ENCODE data around the gene TOR2A.

Gene TOR2A

DNA sequence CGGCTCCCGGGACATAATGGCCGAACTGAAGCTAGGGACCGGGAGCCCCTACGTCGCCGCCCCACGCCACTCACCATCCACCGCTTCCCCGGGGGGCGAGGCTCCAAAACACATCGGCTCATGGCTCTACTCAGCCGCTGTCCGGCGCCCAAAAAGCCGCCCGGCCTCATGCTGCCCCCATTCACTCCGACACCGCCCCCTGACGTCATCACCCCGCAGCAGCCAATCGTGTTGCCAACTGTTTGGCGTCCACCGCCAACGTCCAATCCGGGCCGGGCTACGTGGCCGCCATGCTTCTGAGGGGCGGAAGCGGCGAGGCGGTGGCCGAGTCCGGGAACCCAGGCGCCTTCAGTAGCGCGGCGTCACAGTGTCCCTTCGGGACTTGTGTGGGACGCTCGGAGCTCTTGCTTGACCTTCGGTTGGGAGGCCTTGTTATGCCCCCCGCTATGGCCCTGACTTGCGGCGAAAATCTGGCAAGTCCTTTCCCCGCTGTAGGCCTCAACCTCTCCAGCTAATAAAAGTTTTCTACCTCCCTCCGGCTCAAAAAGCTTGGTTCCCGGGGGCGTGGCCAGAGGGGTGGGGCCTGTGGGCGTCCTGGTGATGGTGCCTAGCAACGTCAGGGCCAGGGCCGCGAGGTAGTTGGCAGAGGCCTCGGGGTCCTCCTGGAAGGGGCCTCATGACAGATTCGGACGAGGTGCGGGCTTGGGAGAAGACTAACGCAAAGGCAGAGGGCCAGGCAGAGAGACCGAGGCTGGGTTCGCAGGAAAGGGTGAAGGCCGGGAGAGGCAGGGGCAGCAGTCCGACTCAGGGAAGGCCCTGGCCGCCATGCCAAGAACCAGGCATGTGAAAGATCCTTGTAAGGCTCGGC is 19.4 kb downstream of the TOR2A start, which contains the start of the genes PTRH1 and TTC16:
Gene PTRH1, minus strand, starts transcription at position 194 of the 868 bp plus-strand sequence. Its CDS starts 24 bp downstream, at position 170.
Gene TTC16, plus strand, starts transcription at position 610 of the 868 bp plus-strand sequence. Its CDS starts 67 bp downstream, at position 677.
- DNase-seq = peak; percentile 97

DNA sequence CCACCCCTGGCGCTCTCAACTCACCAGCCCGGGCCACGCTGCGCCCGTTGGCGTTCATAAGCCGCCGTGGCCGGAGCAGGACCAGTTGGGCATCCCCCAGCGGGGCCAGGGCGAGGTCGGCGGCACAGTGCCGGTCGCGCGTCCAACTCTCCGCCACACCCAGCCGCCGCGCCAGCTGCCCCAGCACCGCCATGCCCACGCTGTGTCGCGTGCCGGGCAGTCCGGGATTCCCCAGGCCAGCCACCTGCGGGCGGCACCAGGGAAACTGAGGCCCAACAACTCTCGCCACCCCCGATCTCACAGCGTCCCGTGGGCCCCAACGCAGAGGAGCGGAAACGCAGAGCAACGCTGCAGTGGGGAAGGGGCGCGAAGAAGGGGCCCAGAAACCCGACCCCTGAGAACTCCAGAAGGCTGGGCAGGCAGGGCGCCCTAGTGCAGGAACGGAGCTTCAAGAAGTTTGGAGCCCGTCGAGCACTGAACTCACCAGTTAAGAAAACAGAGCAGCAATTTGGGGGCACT is 20.1 kb downstream of the TOR2A start:
- no peak for DNase-seq

DNA sequence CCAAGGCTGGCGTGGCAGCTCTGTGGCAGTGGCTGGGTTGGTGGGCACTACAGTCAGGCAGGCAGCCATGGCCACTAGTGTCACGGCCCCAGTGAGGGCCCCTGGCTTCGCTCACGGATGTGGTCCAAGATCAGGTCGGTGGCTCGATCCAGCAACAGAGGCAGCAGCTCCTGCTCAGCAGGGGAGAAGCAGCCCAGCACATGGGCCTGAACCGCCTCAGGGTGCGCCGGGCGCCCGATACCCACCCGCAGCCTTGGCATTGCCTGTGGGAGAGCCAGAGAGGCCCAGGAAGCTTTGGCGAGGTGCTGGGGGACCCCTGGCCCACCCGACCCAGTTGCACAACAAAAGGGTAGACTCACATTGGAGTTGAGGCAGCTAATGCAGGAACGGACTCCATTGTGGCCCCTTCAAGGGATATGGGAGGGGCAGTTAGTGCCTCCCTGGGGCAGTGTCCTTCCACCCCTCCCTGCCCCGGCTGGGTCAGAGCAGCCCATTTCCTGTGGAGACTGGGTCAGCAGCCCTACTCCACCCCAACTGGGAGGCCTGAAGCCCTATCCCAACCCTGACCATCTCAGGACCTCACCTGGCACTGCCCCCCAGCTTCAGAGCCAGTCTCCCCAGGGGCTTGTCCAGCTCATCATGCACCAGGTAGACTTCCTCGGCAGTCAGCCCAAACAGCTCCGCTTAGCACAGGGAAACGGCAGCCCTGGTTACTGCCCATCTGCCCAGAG is 20.9 kb downstream of the TOR2A start:
- no peak for DNase-seq

GRCh38 chr9:127712867-127713266 is 22.2 kb downstream of the TOR2A start:
- no peak for DNase-seq

DNA sequence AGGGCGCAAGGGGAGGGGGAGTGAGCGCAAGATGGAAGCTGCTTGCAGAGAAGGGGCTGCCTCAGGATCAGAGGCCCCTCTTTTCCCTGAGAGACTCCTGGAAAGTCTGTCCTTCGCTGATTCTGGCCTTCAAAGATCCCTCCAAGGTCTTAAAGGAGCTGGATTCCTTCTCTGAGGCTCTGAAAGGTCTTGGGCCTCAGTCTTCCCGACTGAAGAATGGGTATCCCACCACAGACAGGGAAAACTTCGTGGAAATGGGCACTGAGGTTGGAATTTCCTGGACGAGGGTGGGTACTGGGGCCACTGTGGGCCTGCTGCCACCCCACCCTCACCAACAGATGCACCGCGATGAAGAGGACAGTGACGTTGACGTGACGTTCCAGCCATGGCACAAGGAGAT is 22.7 kb downstream of the TOR2A start:
- DNase-seq = no peak

DNA sequence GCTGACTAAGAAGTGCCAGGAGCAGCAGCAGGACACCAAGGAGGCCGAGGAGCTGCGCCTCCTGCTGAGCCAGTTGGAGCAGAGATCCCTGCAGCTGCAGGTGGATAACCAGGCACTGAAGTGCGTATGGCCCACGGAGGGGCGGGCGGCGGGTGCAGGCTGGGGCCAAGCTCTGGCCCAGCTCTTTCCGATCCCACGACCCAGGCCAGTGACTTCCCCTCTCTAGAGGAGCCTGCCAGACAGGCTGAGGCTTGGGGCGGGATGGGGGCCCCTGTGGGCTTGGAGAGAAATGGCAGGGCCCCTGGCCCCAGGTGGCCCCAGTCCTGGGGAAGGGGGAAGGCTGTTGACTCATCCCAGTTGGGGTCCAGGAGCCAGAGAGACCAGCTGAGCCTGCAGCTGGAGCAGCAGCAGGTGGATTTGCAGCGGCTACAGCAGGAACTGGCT is 23.2 kb downstream of the TOR2A start:
- DNase-seq = no peak

DNA sequence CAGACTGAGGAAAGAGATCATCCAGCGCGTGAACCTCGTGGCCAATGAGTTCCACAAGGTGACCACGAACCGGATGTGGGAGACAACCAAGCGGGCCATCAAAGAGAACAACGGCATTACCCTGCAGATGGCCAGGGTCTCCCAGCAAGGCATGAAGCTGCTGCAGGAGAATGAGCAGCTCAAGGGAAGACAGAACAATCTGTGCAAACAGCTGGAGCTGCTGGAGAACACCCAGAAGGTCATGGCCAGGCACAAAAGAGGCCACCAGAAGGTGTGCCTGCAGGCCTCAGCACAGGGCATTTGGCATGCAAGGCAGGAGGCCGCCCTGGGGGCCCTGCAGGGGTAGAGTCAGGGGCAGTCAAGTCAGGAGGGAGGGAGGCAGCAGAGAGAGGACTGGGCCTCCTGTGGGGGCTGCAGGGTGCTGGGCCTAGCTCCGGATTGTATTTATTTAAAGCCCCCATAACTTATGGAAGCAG is 23.8 kb downstream of the TOR2A start:
- DNase-seq = no peak

GRCh38 chr9:127710204-127710783 is 24.8 kb downstream of the TOR2A start:
- DNase-seq = no peak

DNA sequence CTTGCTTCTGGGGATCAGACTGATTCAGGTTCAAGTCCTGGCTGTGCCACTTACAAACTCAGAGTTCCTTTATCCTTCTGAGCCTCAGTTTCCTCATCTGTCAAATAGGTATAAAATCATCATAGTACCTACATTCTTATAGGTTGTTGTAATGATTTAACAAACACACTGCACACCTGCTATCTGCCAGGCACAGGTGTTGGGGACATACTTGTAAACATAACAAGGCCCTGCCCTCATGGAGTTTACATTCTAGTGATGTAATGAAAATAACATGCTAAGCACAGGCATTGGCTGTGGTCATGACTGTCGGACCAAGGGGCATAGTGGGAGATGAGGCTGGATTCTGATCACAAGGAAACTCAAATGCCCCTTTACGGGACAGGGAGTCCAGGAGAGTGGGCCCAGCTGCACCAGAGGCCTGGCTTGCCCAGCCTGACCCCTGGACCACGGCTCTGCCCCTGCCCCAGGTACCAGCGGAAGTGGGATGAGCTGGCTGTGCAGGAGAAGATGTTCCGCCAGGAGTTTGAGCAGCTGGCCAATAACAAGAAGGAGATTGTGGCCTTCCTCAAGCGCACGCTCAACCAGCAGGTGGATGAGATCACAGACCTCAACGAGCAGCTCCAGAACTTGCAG is 26.0 kb downstream of the TOR2A start:
- DNase-seq = no peak

- peak; percentile 25 for DNase-seq
Observed at GRCh38 chr9:127707766-127708165, 27.3 kb downstream of the TOR2A start.

GRCh38 chr9:127706836-127707241 is 28.3 kb downstream of the TOR2A start, which contains the start of gene CFAP157:
CFAP157 (plus strand) TSS chr9:127706988; CDS start chr9:127707032, 44 bp downstream.
- DNase-seq = no peak

- no peak for DNase-seq
Observed at GRCh38 chr9:127705577-127706379, 29.3 kb downstream of the TOR2A start.

- no peak for DNase-seq
Observed at GRCh38 chr9:127703289-127703946, 31.7 kb downstream of the TOR2A start.

GRCh38 chr9:127700594-127701255 is 34.4 kb downstream of the TOR2A start:
- DNase-seq = no peak

DNA sequence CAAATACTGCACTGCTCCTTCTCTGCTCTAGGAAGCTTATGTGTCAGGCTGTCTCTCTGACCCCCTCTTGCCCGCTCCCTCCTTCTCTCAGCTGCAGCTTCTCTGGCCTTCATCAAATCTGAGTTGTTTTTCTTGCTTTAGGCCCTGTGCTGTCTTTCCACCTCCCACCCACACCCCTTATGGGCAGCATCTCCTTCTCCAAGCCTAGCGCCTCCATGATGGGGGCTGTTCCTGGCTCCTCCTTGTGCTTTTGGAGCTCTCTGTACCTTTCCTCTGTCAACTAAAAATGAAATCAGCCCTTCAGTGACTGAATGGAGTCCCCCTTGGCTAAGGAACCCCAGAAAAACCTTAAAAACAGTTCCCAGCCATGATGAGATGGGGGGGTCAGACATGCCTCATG is 35.0 kb downstream of the TOR2A start:
- DNase-seq = no peak

GRCh38 chr9:127698985-127699670 is 36.0 kb downstream of the TOR2A start:
- DNase-seq = peak; percentile 91

DNA sequence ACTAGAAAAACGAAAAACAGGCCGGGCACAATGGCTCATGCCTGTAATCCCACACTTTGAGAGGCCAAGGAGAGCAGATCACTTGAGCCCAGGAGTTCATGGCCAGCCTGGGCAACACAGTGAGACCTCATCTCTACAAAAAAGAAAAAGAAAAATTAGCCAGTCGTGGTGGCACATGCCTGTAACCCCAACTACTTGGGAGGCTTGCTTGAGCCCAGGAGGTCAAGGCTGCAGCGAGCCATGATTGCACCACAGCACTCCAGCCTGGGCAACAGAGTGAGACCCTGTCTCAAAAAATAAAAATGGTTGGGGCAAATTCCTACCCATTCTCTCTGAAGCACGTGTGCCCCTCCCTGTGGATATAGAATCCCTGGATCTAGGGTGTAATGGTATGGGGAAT is 36.7 kb downstream of the TOR2A start:
- DNase-seq = no peak

DNA sequence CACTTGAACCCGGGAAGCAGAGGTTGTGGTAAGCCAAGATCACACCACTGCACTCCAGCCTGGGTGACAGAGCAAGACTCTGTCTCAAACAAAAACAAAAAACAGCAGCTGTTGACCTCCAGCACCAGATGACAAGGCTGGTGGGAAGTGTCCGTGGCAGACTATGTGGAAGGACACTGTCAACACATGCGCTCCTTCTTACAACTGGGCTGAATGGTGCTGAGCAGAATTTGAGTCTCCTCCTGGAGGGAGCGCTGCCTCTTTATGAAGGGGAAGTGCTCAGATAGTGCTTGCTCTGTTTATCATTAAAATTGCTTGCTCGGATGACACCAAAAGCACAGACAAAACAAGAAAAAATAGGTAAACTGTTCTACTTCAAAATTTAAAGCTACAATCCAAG is 37.5 kb downstream of the TOR2A start:
- DNase-seq = no peak

GRCh38 chr9:127694890-127695720 is 40.0 kb downstream of the TOR2A start:
- DNase-seq = no peak

Measured in stimulated activated CD4-positive, alpha-beta T cell treated with anti-CD3 and anti-CD28 coated beads, Interleukin-4, amount 100 ng/mL, for 24 hours (primary cell).